Measurements from ENCODE around the gene MNX1. TPM values are rescaled to one million over a fixed set of nuclear protein-coding genes. Genes with fewer than 3 reads are reported as not detected.

MNX1 gene
- total RNA-seq, 2 experiments from 2014 or later, result 0.10 TPM; not detected in 1

DNA sequence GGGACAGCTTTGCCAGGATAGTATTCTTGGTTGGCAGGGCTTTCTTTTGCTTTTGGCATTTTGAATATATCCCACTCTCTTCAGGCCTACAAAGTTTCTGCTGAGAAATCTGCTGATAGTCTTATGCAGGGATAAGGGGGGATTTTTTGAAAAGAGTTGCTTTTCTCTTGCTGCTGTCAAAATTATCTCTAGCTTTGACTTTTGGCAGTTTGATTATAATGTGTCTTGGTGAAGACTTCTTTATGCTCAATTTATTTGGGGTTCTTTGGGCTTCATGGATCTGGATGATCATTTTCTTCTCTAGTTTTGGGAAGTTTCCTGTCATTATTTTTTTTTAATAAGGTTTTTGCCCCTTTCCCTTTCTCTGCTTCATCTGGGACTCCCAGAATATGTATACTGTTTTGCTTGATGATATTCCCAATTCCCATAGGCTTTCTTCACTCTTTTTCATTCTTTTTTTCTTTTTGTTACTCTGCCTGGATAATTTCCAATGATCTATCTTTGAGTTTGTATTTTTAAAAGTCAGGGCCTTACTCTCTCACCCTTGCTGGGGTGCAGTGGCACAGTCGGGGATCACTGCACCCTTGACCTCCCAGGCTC is 31.4 kb downstream of the MNX1 start:
- peaks cover 22% of the 10 kb centered on the region for H3K36me3 Mint-ChIP-seq (ENCODE audit: low read depth)
- CTCF ChIA-PET, result no interaction called here
- POLR2A ChIA-PET, result no interaction called here
- no peak overlapping the region for H3K27ac Mint-ChIP-seq
- no peak for DNase-seq
- H3K4me1 Mint-ChIP-seq, result no peaks in the 10 kb centered on the region
- no peaks in the 10 kb centered on the region for H3K27me3 Mint-ChIP-seq
- H3K4me3 Mint-ChIP-seq, result no peak overlapping the region
- peaks cover 3% of the 10 kb centered on the region for H3K9me3 Mint-ChIP-seq

DNA sequence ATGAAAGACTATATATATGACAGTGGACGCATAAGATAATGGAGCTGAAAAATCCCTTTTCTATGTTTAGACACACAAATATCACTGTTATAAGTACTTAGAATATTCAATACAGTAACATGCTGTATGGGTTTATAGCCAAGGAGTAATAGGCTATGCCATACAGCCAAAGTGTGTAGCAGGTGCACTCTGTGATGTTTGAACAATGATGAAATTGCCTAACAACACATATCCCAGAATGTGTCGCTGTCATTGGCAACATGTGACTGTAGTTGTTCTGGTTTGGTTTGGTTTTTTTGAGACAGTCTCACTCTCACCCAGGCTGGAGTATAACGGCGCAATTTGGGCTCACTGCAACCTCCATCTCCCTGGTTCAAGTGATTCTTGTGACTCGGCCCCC is 34.8 kb downstream of the MNX1 start:
- Mint-ChIP-seq H3K27ac (no peak overlapping the region), H3K9me3 (peaks cover 3% of the 10 kb centered on the region), H3K36me3 (ENCODE audit: low read depth) (peaks cover 32% of the 10 kb centered on the region), H3K4me1 (no peaks in the 10 kb centered on the region), H3K4me3 (no peak overlapping the region), H3K27me3 (no peaks in the 10 kb centered on the region)
- ChIA-PET CTCF (interaction anchor here (0.7 kb wide), 1 partner anchor 84 kb away, joined by 3 read pairs; no protein-coding TSS in a partner anchor), POLR2A (no interaction called here)
- no peak for DNase-seq

DNA sequence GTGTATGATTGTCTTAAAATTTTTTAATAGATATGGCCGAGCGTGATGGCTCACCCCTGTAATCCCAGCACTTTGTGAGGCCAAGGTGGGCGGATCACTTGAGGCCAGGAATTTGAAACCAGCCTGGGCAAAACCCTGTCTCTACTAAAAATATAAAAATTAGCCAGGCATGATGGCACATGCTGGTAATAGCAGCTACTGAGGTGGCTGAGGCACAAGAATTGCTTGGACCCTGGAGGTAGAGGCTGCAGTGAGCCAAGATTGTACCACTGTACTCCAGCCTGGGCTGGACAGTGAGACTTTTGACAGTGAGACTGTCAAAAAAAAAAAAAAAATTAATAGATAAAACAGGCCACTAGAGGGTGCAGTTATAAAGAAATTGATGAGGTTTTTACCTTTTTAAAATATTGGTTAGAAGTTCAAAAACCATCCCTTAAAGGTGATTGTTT is 40.5 kb downstream of the MNX1 start:
- Mint-ChIP-seq H3K4me3 (no peak overlapping the region), H3K27me3 (no peaks in the 10 kb centered on the region)
- POLR2A ChIA-PET, result no interaction called here

DNA sequence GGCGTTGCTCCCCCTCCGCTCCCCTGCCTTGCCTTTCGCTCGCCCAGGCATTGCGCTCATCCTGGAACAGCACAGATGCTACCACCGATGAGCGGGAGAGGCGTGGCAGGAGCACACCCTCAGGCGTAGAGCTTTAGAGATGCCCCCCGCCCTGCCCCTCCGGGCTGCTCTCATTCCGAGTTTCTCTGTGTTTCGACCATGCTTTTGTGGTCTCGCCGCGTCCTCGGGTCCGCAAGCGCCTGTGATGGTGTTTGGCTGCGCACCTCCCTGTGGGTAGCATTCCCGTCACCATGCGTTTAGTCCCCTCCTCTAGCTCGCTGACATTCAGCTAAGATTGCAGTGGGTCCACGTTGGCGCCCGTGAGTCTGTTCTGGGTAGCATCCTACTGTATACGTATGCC is 42.3 kb downstream of the MNX1 start:
- peaks cover 43% of the 10 kb centered on the region for H3K36me3 Mint-ChIP-seq (ENCODE audit: low read depth)
- no peak for DNase-seq
- ChIA-PET POLR2A (interaction anchor here (2.0 kb wide), 1 partner anchor 18 kb away, joined by 5 read pairs; no protein-coding TSS in a partner anchor), CTCF (interaction anchor here (1.2 to 2.8 kb wide), 3 partner anchors 10 to 301 kb away, joined by 3 to 12 read pairs (median 3); partner anchors contain the start of gene NOM1)
- no peaks in the 10 kb centered on the region for H3K9me3 Mint-ChIP-seq
- no peaks in the 10 kb centered on the region for H3K27me3 Mint-ChIP-seq
- no peaks in the 10 kb centered on the region for H3K4me1 Mint-ChIP-seq
- H3K4me3 Mint-ChIP-seq, result no peak overlapping the region
- H3K27ac Mint-ChIP-seq, result no peak overlapping the region

More for the DNA sequence above, 40.5 kb downstream of the MNX1 start:
- no peak for DNase-seq
- CTCF ChIA-PET, result interaction anchor here (0.7 to 2.8 kb wide), 8 partner anchors 20 to 1069 kb away, joined by 3 to 12 read pairs (median 3); partner anchors contain the start of gene NOM1
- Mint-ChIP-seq H3K36me3 (ENCODE audit: low read depth) (peaks cover 33% of the 10 kb centered on the region), H3K27ac (no peak overlapping the region), H3K9me3 (no peaks in the 10 kb centered on the region), H3K4me1 (no peaks in the 10 kb centered on the region)

DNA sequence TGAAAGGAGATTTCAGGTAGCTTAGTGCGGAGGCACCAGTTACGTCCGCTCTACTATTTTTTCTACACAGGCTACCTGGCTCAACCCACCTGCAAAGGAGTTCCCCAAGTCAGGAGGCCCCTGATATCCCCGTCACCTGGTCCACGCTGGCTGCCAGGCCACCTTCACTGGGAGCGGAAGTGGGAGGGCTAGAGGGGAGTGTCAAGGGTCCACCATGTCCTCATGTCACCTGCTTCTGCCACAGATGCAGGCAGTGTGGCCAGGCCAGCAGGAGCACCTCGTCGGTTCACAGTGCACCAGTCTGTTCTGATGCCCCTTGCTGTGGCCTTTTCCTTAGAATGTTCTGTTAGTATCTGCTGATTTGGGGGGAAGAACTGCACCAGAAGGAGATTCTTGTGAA is 44.1 kb downstream of the MNX1 start:
- Mint-ChIP-seq H3K9me3 (no peaks in the 10 kb centered on the region), H3K27ac (no peak overlapping the region), H3K4me1 (peaks cover 1% of the 10 kb centered on the region), H3K36me3 (ENCODE audit: low read depth) (peaks cover 55% of the 10 kb centered on the region), H3K27me3 (no peaks in the 10 kb centered on the region), H3K4me3 (no peak overlapping the region)
- DNase-seq, result no peak
- CTCF ChIA-PET, result no interaction called here
- POLR2A ChIA-PET, result interaction anchor here (2.0 kb wide), 1 partner anchor 16 kb away, joined by 5 read pairs; no protein-coding TSS in a partner anchor

DNA sequence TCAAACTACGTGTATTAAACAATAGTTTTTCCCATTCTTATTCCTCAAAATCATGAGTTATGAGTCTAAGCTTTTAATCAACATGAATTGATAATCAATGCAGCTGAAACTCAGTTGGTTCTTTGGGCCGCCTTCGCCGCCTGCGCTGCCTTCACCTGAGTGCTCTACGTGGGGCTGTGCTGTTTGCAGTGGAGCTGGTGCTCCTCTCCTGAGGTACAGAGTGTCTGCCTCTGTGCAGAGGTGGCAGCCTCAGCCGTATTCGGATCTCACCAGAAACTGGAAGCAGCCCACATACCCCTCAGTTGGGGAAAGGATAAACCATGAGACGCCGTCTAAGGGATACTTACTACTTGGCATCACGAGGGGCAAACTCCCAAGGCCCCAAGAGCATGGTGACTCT is 45.5 kb downstream of the MNX1 start:
- Mint-ChIP-seq H3K4me1 (peaks cover 3% of the 10 kb centered on the region), H3K4me3 (no peak overlapping the region), H3K9me3 (no peaks in the 10 kb centered on the region), H3K27ac (no peak overlapping the region), H3K36me3 (ENCODE audit: low read depth) (peaks cover 63% of the 10 kb centered on the region), H3K27me3 (no peaks in the 10 kb centered on the region)
- no peak for DNase-seq
- ChIA-PET CTCF (no interaction called here), POLR2A (interaction anchor here (1.1 kb wide), 1 partner anchor 15 kb away, joined by 3 read pairs; the partner anchor contains the start of gene NOM1)

DNA sequence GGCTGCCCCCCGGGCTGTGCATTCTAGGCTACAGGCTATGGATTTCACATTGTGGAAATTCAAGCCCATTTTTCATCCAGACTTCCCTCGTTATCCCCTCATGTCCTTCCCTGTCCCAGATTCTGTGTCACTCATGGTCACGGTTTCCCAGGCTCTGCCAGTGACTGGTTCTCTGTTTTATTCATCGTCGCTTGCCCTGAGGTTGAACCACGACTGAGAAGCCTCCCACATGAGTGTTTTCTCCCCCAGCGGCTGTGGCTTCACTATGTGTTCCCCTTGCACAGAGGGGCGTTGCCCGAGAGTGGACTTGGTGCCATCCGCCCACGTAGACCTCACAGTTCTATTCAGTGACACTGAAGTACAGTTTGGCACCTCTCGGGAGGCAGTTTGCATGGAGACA is 47.0 kb downstream of the MNX1 start:
- Mint-ChIP-seq H3K27me3 (no peaks in the 10 kb centered on the region), H3K4me3 (no peak overlapping the region), H3K9me3 (no peaks in the 10 kb centered on the region), H3K36me3 (ENCODE audit: low read depth) (peaks cover 68% of the 10 kb centered on the region), H3K4me1 (peaks cover 3% of the 10 kb centered on the region), H3K27ac (no peak overlapping the region)
- POLR2A ChIA-PET, result interaction anchor here (0.7 to 1.0 kb wide), 2 partner anchors 12 to 14 kb away, joined by 3 read pairs; partner anchors contain the start of gene NOM1
- DNase-seq, result no peak
- CTCF ChIA-PET, result no interaction called here

DNA sequence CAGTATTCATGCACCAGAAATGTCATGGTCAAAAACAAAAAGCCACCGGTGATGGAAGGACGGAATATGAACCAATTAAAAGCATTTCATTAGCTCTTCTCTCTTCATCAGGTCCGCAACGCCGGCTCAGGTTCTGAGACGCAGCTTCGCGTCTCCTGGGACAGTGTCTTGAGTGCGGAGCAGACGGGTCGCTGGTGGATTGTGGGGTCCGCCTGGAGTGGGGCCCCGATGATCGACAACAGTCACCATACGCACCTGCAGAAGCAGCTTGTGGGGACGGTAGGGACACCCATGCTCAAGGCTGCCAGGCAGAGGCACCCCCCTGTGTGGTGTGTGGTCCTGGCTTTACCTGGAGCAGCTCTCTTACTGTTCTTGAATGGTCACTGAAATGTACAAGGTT is 47.6 kb downstream of the MNX1 start:
- POLR2A ChIA-PET, result interaction anchor here (0.7 to 1.0 kb wide), 2 partner anchors 12 to 13 kb away, joined by 3 read pairs; partner anchors contain the start of gene NOM1
- CTCF ChIA-PET, result no interaction called here
- H3K27me3 Mint-ChIP-seq, result no peaks in the 10 kb centered on the region
- peaks cover 3% of the 10 kb centered on the region for H3K4me1 Mint-ChIP-seq
- no peak overlapping the region for H3K27ac Mint-ChIP-seq
- no peak overlapping the region for H3K4me3 Mint-ChIP-seq
- H3K9me3 Mint-ChIP-seq, result no peaks in the 10 kb centered on the region
- peaks cover 67% of the 10 kb centered on the region for H3K36me3 Mint-ChIP-seq (ENCODE audit: low read depth)
- DNase-seq, result no peak

DNA sequence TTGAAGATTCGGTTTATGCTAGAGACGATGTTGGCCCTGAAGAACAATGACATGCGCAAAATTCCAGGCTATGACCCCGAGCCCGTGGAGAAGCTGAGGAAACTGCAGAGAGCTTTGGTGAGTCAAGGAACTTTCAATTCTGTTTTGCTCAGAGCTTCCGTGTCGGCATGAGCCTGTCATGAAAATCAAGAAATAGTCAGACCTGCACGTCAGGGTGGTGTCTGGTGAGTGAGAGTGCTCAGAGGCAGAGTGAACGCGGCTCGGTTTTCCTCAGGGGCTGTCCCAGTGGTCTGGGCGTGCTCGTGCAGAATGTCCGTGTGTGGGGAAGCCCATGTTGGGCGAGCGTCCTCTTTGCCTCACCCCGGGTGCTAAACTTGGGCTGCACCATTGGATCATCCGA is 48.3 kb downstream of the MNX1 start:
- Mint-ChIP-seq H3K4me3 (no peak overlapping the region), H3K4me1 (peaks cover 3% of the 10 kb centered on the region), H3K27ac (no peak overlapping the region), H3K27me3 (no peaks in the 10 kb centered on the region), H3K36me3 (ENCODE audit: low read depth) (peaks cover 66% of the 10 kb centered on the region), H3K9me3 (no peaks in the 10 kb centered on the region)
- DNase-seq, result no peak
- ChIA-PET POLR2A (no interaction called here), CTCF (no interaction called here)

DNA sequence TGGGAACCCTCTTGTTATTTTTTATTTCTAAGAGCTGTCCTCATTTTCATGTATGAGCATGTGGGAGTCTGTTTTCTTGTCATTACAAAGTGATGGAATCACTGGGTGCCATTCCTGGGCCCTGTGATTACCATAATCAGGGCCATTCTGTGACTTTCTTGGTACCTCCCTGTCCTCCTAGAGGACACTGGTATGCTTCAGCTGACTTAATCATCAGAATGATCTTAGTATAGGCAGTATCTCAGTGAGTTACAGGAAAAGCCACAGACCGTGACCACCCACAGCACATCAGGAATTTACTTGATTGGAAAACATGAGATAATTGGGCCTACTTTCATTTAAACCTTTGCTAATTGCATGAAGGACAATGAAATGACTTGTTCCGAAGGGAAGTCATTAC is 53.7 kb downstream of the MNX1 start:
- Mint-ChIP-seq H3K36me3 (ENCODE audit: low read depth) (peaks cover 64% of the 10 kb centered on the region), H3K27ac (no peak overlapping the region), H3K9me3 (no peaks in the 10 kb centered on the region), H3K4me3 (no peak overlapping the region), H3K27me3 (no peaks in the 10 kb centered on the region), H3K4me1 (peaks cover 27% of the 10 kb centered on the region)
- ChIA-PET CTCF (no interaction called here), POLR2A (no interaction called here)
- no peak for DNase-seq

DNA sequence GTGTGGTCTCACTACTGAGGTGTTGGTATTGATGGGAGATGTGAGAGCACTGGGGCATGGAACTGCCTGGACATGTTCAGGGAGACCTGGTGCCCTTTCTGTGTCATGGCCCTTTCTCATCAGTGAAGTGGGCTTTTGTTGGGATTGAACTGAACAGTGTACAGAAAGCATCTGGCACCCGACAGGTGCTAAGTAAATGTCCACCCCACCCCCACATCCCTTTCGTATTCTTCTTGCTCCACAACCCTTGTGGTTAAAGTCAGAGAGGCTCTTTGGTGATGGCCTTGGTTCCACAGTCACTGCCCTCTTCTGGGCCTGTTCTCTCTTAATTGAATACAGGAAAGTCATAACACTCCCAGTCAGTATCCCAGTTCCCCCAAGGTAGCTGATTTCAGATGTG is 55.5 kb downstream of the MNX1 start:
- Mint-ChIP-seq H3K27me3 (no peaks in the 10 kb centered on the region), H3K27ac (no peak overlapping the region), H3K9me3 (no peaks in the 10 kb centered on the region), H3K4me1 (peaks cover 41% of the 10 kb centered on the region), H3K36me3 (ENCODE audit: low read depth) (peaks cover 50% of the 10 kb centered on the region), H3K4me3 (no peak overlapping the region)
- CTCF ChIA-PET, result no interaction called here
- POLR2A ChIA-PET, result no interaction called here
- DNase-seq, result no peak

Other genes with a start within 250 kb of the MNX1 start
- 10 to 100 TPM; 51.3 to 51.8 TPM for gene LMBR1, start 117.5 kb downstream of the MNX1 start, total RNA-seq
- gene NOM1, start 61.0 kb downstream of the MNX1 start, total RNA-seq, result 10 to 100 TPM; 22.1 to 22.8 TPM
- gene UBE3C, start 128.3 kb upstream of the MNX1 start, total RNA-seq, result 10 to 100 TPM; 55.0 to 55.7 TPM